Activated T-cell treated with anti-CD3 and anti-CD28 coated beads, Interleukin-2, amount 50 U/mL, for 4 hours (primary cell): ENCODE results near the gene ZNF557. TPM values are rescaled to one million over a fixed set of nuclear protein-coding genes. Genes with fewer than 3 reads are reported as not detected.

Source experiments
- ATAC-seq, 2 donors: fragments of 200-7000 bp; cut with Tn5 transposase; one replicate each; pipeline ENCODE4 v1.10.0; 2021
- DNase-seq: peaks from one replicate; pipeline ENCODE4 v3.0.0-alpha.2; 2020
- H3K27me3 Mint-ChIP-seq: one replicate; pipeline ENCODE4 v1.8.0; 2021; ENCODE audit warnings: low read depth, mixed read lengths
- H3K36me3 Mint-ChIP-seq: one replicate; pipeline ENCODE4 v1.8.0; 2022; ENCODE audit warnings: mixed read lengths; ENCODE audit not compliant: insufficient read depth
- H3K4me1 Mint-ChIP-seq: one replicate; pipeline ENCODE4 v1.8.0; 2021; ENCODE audit warnings: low read depth, mixed read lengths
- H3K4me3 Mint-ChIP-seq: one replicate; pipeline ENCODE4 v1.8.0; 2021; ENCODE audit warnings: mild to moderate bottlenecking, moderate library complexity, mixed read lengths
- H3K9me3 Mint-ChIP-seq: one replicate; pipeline ENCODE4 v1.8.0; 2021; ENCODE audit warnings: mixed read lengths
- total RNA-seq, 3 donors: library from RNA; stranded (reverse); gene quantifications; one replicate each; pipeline ENCODE4 v1.2.1, GENCODE V29; 2021

The ZNF557 gene
- total RNA-seq, 3 donors from 2014 or later = 12.1 to 13.2 (median 13.0) TPM

DNA sequence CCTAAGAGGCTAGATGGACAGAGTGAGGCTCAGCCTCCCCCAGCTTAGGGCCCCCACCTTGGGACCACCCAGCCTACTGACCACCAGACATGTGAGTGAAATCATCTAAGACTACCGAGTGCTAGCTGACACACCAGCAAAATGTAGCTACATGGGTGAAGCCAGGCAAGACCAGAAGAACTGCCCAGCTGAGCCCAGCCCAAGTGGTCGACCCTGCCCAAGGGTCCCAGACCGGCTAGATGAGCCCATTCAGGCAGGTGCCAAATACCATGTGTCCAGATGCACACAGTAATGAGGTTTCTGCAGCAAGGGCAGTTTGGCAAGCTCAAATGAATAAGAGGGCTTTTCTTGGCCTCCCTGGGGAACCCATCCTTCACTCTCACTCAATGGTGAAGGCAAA, 56.6 kb downstream of the ZNF557 start:
- ATAC-seq (no peak), DNase-seq (no peak)
- H3K36me3 Mint-ChIP-seq = no peaks in the 10 kb centered on the region
- H3K4me1 Mint-ChIP-seq = no peaks in the 10 kb centered on the region
- H3K4me3 Mint-ChIP-seq = no peak overlapping the region
- H3K9me3 Mint-ChIP-seq = no peaks in the 10 kb centered on the region
- H3K27me3 Mint-ChIP-seq = no peaks in the 10 kb centered on the region

DNA sequence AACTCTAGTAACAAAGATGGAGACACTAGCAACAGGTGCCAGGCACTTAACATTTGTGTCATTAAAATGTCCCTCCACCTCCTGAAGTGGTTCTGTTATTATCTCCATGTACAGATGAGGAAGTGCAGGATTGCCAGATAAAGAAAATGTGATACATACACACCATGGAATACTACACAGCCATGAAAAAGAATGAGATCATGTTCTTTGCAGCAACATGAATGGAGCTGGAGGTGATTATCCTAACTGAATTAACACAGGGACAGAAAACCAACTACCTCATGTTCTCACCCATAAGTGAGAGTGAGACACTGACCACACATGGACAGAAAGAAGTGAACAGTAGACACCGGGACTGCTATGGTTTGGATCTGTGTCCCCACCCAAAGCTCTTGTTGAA, 60.5 kb downstream of the ZNF557 start:
- H3K27me3 Mint-ChIP-seq = no peaks in the 10 kb centered on the region
- H3K36me3 Mint-ChIP-seq = no peaks in the 10 kb centered on the region
- no peaks in the 10 kb centered on the region for H3K9me3 Mint-ChIP-seq
- no peak overlapping the region for H3K4me3 Mint-ChIP-seq
- no peak for DNase-seq
- H3K4me1 Mint-ChIP-seq = no peaks in the 10 kb centered on the region
- no peak for ATAC-seq

DNA sequence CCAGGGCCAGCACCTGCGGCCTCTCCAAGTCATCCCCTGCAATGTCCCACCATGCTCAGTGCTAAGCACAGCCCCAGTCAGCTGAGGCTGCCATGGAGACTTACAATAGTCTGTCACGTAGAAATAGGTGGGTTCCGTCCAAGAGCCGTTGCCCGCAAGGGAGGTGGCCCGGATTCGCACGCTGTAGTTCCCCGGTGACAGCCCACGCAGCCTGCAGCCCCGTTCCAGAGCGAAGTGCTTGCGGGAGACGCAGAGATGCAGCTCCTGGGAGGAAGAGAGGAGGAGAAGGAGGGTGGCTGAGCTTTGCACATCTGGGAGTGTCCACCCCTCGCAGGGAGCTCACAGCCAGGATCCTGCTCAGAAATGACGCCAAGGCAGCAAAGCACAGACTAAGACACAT, 62.6 kb downstream of the ZNF557 start:
- H3K27me3 Mint-ChIP-seq = no peaks in the 10 kb centered on the region
- no peaks in the 10 kb centered on the region for H3K36me3 Mint-ChIP-seq
- DNase-seq (no peak), ATAC-seq (no peak)
- H3K4me3 Mint-ChIP-seq = no peak overlapping the region
- H3K9me3 Mint-ChIP-seq = no peaks in the 10 kb centered on the region
- no peaks in the 10 kb centered on the region for H3K4me1 Mint-ChIP-seq

DNA sequence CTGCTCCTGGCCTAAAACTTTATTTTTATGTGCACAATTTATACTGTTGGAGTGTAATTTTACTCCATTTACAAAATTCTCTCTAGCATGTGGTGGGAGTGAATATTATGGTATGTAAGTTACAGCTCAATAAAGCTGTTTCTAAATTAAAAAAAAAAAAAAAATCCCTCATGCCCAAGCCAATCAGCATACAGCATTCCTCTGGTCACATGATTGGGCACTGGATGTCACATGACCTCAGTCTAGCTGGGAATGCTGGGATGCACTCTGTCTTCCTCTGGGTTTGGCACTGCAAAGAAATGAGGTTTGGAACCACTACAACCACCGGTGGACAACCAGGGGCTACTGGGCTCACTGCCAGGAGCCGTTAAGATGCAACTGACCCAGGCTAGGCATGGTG, 67.6 kb downstream of the ZNF557 start:
- Mint-ChIP-seq H3K27me3 (no peaks in the 10 kb centered on the region), H3K4me3 (no peak overlapping the region), H3K9me3 (no peaks in the 10 kb centered on the region)

More for the DNA sequence above, 67.6 kb downstream of the ZNF557 start:
- no peak for DNase-seq
- Mint-ChIP-seq H3K4me1 (no peaks in the 10 kb centered on the region), H3K36me3 (no peaks in the 10 kb centered on the region)
- no peak for ATAC-seq

Other genes starting within 250 kb of the ZNF557 start
- gene ADGRE1, start 182.1 kb upstream of the ZNF557 start, total RNA-seq = 1 to 10 TPM; 2.2 to 3.1 (median 2.7) TPM
- gene MBD3L2B, start 48.3 kb upstream of the ZNF557 start, total RNA-seq = not detected
- gene MBD3L5, start 39.1 kb upstream of the ZNF557 start, total RNA-seq = not detected
- gene MBD3L4, start 29.5 kb upstream of the ZNF557 start, total RNA-seq = not detected
- not detected for gene MBD3L2, start 20.4 kb upstream of the ZNF557 start, total RNA-seq
- not detected for gene MBD3L3, start 11.0 kb upstream of the ZNF557 start, total RNA-seq
- gene INSR, start 224.7 kb downstream of the ZNF557 start, total RNA-seq = 1 to 10 TPM; 1.3 to 2.3 (median 1.6) TPM